22Rv1 (cell line): ENCODE data around the gene GPR89B.
"Not testable (repeated sequence)": the region's sequence is repeated elsewhere in the genome, so short reads cannot be mapped to it uniquely, and the experiment has no call there.

Experiments
- CTCF ChIP-seq: fragments of 450-650 bp; IDR thresholded peaks from 2 replicates; pipeline ENCODE4 v1.5.1; 2017; ENCODE audit warnings: mild to moderate bottlenecking
- ZFX ChIP-seq: fragments of 450-650 bp; IDR thresholded peaks from 2 replicates; pipeline ENCODE4 v1.6.1; 2017; ENCODE audit warnings: antibody characterized with exemption, borderline replicate concordance

- TF ChIP-seq CTCF, ZFX: not testable (repeated sequence)
These were observed 21.3 kb downstream of the GPR89B start for GRCh38 chr1:147949517-147949916.
